H1 (cell line): ENCODE results near the gene MYO9A. TPM values are rescaled to one million over a fixed set of nuclear protein-coding genes. Genes with fewer than 3 reads are reported as not detected.

Experiments used
- CTCF ChIA-PET: fragments of 300-600 bp; sonication (Branson Sonifier 250); formaldehyde crosslinking; loops from one replicate; lab custom pipeline; 2021; ENCODE audit not compliant: partially characterized antibody; lab: Charles Lee
- POLR2A ChIA-PET: fragments of 300-600 bp; sonication (Branson Sonifier 250); formaldehyde crosslinking; loops from one replicate; lab custom pipeline; 2021; ENCODE audit warnings: inconsistent platforms; ENCODE audit not compliant: partially characterized antibody; lab: Charles Lee
- DNase-seq, 2 experiments: peaks; one replicate each; pipeline versions ENCODE4 v3.0.0 to v3.0.0-alpha.2; 2010 to 2022; ENCODE audit warnings: low spot score in 2 of 2, low read depth in 1 of 2, mixed read lengths in 1 of 2
- FAIRE-seq: peaks from 2 replicates; lab custom pipeline; 2011; peaks lifted over from hg19 to GRCh38; lab: Jason Lieb, UNC
- H2AFZ ChIP-seq: 2 replicates; pipeline ENCODE4 v1.8.1; 2012; ENCODE audit warnings: low read length, inconsistent platforms
- H2AK5ac ChIP-seq: 2 replicates; pipeline ENCODE4 v1.6.1; 2013; ENCODE audit warnings: low read depth, low read length
- H2BK120ac ChIP-seq: replicated peaks from 2 replicates; pipeline ENCODE3; 2013; ENCODE audit warnings: low read depth, low read length, inconsistent platforms
- H2BK12ac ChIP-seq: 2 replicates; pipeline ENCODE4 v1.6.1; 2013; ENCODE audit warnings: low read depth, low read length
- H2BK15ac ChIP-seq: 2 replicates; pipeline ENCODE4 v1.6.1; 2013; ENCODE audit warnings: low read length
- H2BK20ac ChIP-seq: 2 replicates; pipeline ENCODE4 v1.6.1; 2013; ENCODE audit warnings: low read length
- H2BK5ac ChIP-seq: 2 replicates; pipeline ENCODE4 v1.6.1; 2013; ENCODE audit warnings: low read depth, low read length
- H3K14ac ChIP-seq: 2 replicates; pipeline ENCODE4 v1.6.1; 2013; ENCODE audit warnings: inconsistent platforms; ENCODE audit not compliant: insufficient read length
- H3K18ac ChIP-seq: 2 replicates; pipeline ENCODE4 v1.6.1; 2013; ENCODE audit warnings: low read length; ENCODE audit errors: extremely low read depth
- H3K23ac ChIP-seq: 2 replicates; pipeline ENCODE4 v1.6.1; 2013; ENCODE audit warnings: inconsistent platforms; ENCODE audit not compliant: insufficient read length
- H3K23me2 ChIP-seq: 2 replicates; pipeline ENCODE4 v1.6.1; 2013; ENCODE audit warnings: low read depth, low read length
- H3K27ac ChIP-seq: 2 replicates; pipeline ENCODE4 v1.6.1; 2011; ENCODE audit warnings: low read depth, low read length, inconsistent platforms
- H3K27me3 ChIP-seq, 4 experiments: replicated peaks in 1 of 4; 1 replicate in 1 of 4; 2 replicates in 3 of 4; pipeline versions ENCODE4 v1.6.1 to v1.8.1; 2011 to 2013; ENCODE audit warnings: low read length in 3 of 4, mild to moderate bottlenecking in 3 of 4, inconsistent platforms in 2 of 4, mixed read lengths in 2 of 4, moderate library complexity in 1 of 4; ENCODE audit not compliant: control insufficient read depth in 3 of 4, insufficient read depth in 3 of 4; ENCODE audit errors: extremely low read depth in 1 of 4
- H3K36me3 ChIP-seq, 4 experiments: 2 replicates each; pipeline versions ENCODE4 v1.6.1 to v1.8.1; 2011 to 2013; ENCODE audit warnings: mild to moderate bottlenecking in 4 of 4, low read length in 3 of 4, moderate library complexity in 2 of 4, control low read depth in 1 of 4, inconsistent platforms in 1 of 4; ENCODE audit not compliant: insufficient read depth in 4 of 4, control insufficient read depth in 2 of 4
- H3K4ac ChIP-seq: replicated peaks from 2 replicates; pipeline ENCODE3; 2013; ENCODE audit warnings: low read length, low read depth, mixed read lengths, inconsistent platforms; ENCODE audit not compliant: insufficient read length
- H3K4me1 ChIP-seq, 4 experiments: replicated peaks in 1 of 4; 1 replicate in 1 of 4; 2 replicates in 3 of 4; pipeline versions ENCODE4 v1.6.1 to v1.8.1; 2011 to 2013; ENCODE audit warnings: low read length in 3 of 4, inconsistent platforms in 2 of 4, mixed read lengths in 1 of 4; ENCODE audit not compliant: insufficient read depth in 4 of 4, control insufficient read depth in 3 of 4
- H3K4me2 ChIP-seq, 2 experiments: 2 replicates each; pipeline versions ENCODE4 v1.6.1 to v1.8.1; 2011 to 2013; ENCODE audit warnings: low read depth in 2 of 2, low read length in 2 of 2, control low read depth in 1 of 2, inconsistent platforms in 1 of 2, mild to moderate bottlenecking in 1 of 2; ENCODE audit not compliant: insufficient read depth in 1 of 2
- H3K4me3 ChIP-seq, 4 experiments: fragments of 200-600, 300-600 bp in 1 of 4; sonication (generic), shearing (Covaris generic), sonication (Bioruptor Twin) in 1 of 4; 2 replicates each; pipeline versions ENCODE4 v1.5.1 to v1.8.1; 2011 to 2016; ENCODE audit warnings: low read length in 4 of 4, low read depth in 3 of 4, control low read depth in 2 of 4, inconsistent platforms in 2 of 4, mild to moderate bottlenecking in 2 of 4, mixed read lengths in 1 of 4, moderate library complexity in 1 of 4; ENCODE audit not compliant: insufficient read depth in 2 of 4; ENCODE audit errors: extremely low read depth in 1 of 4
- H3K56ac ChIP-seq: replicated peaks from 2 replicates; pipeline ENCODE3; 2013; ENCODE audit warnings: low read depth, mild to moderate bottlenecking, mixed read lengths, low read length, inconsistent platforms; ENCODE audit not compliant: insufficient read length
- H3K79me1 ChIP-seq: 2 replicates; pipeline ENCODE4 v1.6.1; 2013; ENCODE audit warnings: low read depth, low read length, control low read depth
- H3K79me2 ChIP-seq, 2 experiments: 2 replicates each; pipeline versions ENCODE4 v1.6.1 to v1.8.1; 2012 to 2013; ENCODE audit warnings: low read length in 2 of 2, mild to moderate bottlenecking in 2 of 2, inconsistent platforms in 1 of 2; ENCODE audit not compliant: insufficient read depth in 2 of 2, control insufficient read depth in 1 of 2
- H3K9ac ChIP-seq, 4 experiments: replicated peaks in 1 of 4; 1 replicate in 1 of 4; 2 replicates in 3 of 4; pipeline versions ENCODE4 v1.6.1 to v1.8.1; 2011 to 2013; ENCODE audit warnings: low read depth in 3 of 4, low read length in 3 of 4, control low read depth in 2 of 4, mild to moderate bottlenecking in 2 of 4, moderate library complexity in 2 of 4, inconsistent platforms in 1 of 4; ENCODE audit errors: extremely low read depth in 1 of 4
- H3K9me3 ChIP-seq, 2 experiments: 2 replicates each; pipeline versions ENCODE4 v1.6.1 to v1.8.1; 2012 to 2013; ENCODE audit warnings: mild to moderate bottlenecking in 2 of 2, moderate library complexity in 2 of 2, control low read depth in 1 of 2, inconsistent platforms in 1 of 2, low read depth in 1 of 2, low read length in 1 of 2, mixed read lengths in 1 of 2; ENCODE audit not compliant: insufficient read depth in 2 of 2
- H4K20me1 ChIP-seq, 2 experiments: replicated peaks in 1 of 2; 2 replicates each; pipeline versions ENCODE3 to v1.8.1; 2011 to 2013; ENCODE audit warnings: inconsistent platforms in 2 of 2, low read length in 2 of 2, mild to moderate bottlenecking in 1 of 2; ENCODE audit not compliant: insufficient read depth in 2 of 2, control insufficient read depth in 1 of 2
- H4K5ac ChIP-seq: 2 replicates; pipeline ENCODE4 v1.6.1; 2013; ENCODE audit warnings: low read length, low read depth, mixed read lengths, inconsistent platforms; ENCODE audit not compliant: insufficient read length
- H4K8ac ChIP-seq: 2 replicates; pipeline ENCODE4 v1.8.0; 2013; ENCODE audit warnings: mild to moderate bottlenecking, moderate library complexity, low read length, inconsistent platforms; ENCODE audit not compliant: insufficient read depth; ENCODE audit errors: extremely low read depth
- H4K91ac ChIP-seq: replicated peaks from 2 replicates; pipeline ENCODE3; 2013; ENCODE audit warnings: low read length, mixed read lengths, inconsistent platforms; ENCODE audit not compliant: insufficient read length
- BACH1 ChIP-seq: IDR thresholded peaks from 2 replicates; pipeline ENCODE4 v1.6.1; 2012; ENCODE audit warnings: low read length, improper control_type of control experiment
- RBBP5 ChIP-seq: IDR thresholded peaks from 2 replicates; pipeline ENCODE4 v1.7.1; 2012; ENCODE audit warnings: low read depth, mild to moderate bottlenecking, inconsistent platforms, low read length, moderate library complexity, borderline replicate concordance
- RNF2 ChIP-seq: fragments of 200-900, 300-1000 bp; sonication (generic); IDR thresholded peaks from 2 replicates; pipeline ENCODE4 v1.7.1; 2016; ENCODE audit warnings: borderline replicate concordance, low read depth, mild to moderate bottlenecking, antibody characterized with exemption, low read length; ENCODE audit not compliant: poor library complexity, severe bottlenecking; ENCODE audit errors: missing control alignments
- SIN3A ChIP-seq, 2 experiments: IDR thresholded peaks in 1 of 2; conservative IDR thresholded peaks in 1 of 2; 2 replicates each; pipeline ENCODE4 v1.6.1; 2011 to 2012; ENCODE audit warnings: low read length in 2 of 2, improper control_type of control experiment in 1 of 2, low read depth in 1 of 2, mild to moderate bottlenecking in 1 of 2
- TAF1 ChIP-seq: IDR thresholded peaks from 2 replicates; pipeline ENCODE4 v1.6.1; 2011; ENCODE audit warnings: mild to moderate bottlenecking, low read depth, low read length
- TBP ChIP-seq: IDR thresholded peaks from 2 replicates; pipeline ENCODE4 v1.6.1; 2011; ENCODE audit warnings: low read depth, low read length, improper control_type of control experiment
- WGBS, 2 experiments: shearing (Covaris generic) in 1 of 2; methylation state at CpG; one replicate each; pipeline versions ENCODE4 v1.1.6 to v1.1.7; 2013 to 2015; ENCODE audit warnings: low lambda C conversion rate in 2 of 2, mixed read lengths in 2 of 2, inconsistent platforms in 1 of 2, low coverage in 1 of 2, missing lambda C conversion rate in 1 of 2; ENCODE audit not compliant: insufficient replicate concordance in 2 of 2, insufficient coverage in 1 of 2, insufficient read length in 1 of 2; ENCODE audit errors: extremely low coverage in 1 of 2, missing lambda C conversion rate in 1 of 2; 5-methylcytosine and 5-hydroxymethylcytosine counted together
- polyA plus RNA-seq, 7 experiments: library from polyadenylated mRNA; depleted of rRNA in 3 of 7; stranded (reverse) in 5 of 7; unstranded in 2 of 7; fragments of >200 nt in 5 of 7; fragments of 200-250 nt in 2 of 7; gene quantifications; 1 replicate in 5 of 7; 2 replicates in 1 of 7; 4 replicates in 1 of 7; pipeline versions ENCODE4 v1.2.1 to v1.2.3, GENCODE V29; 2011 to 2013; ENCODE audit warnings: missing spikeins in 2 of 7, mixed read lengths in 2 of 7
- total RNA-seq: library from RNA; stranded (reverse); fragmentation: NEBNext Ultra II Directional; extraction: Animal tissue kit (Norgen Biotek cat#: 25700); gene quantifications from 2 replicates; pipeline ENCODE4 v1.2.1, GENCODE V29; 2021

The MYO9A gene
- total and polyA plus RNA-seq, 2 of the 8 experiments (the other 6 are each of a cell fraction or from before 2014, with no cell fraction given), result 3.9 to 26.0 TPM

GRCh38 chr15:72131922-72132321, 14.0 kb upstream of the MYO9A start:
- H4K20me1 ChIP-seq, result no peaks in the 10 kb centered on the region
- H3K23ac ChIP-seq, result no peak overlapping the region
- no peak for TF ChIP-seq BACH1
- TF ChIP-seq TBP, result no peak
- TF ChIP-seq RNF2, result no peak
- TF ChIP-seq SIN3A (conservative IDR thresholded peaks at IDR 0.05 in 1 of 2, IDR thresholded peaks at IDR 0.05 in 1 of 2; ENCODE audit: low read depth in 1 of 2, low read length in 2 of 2), result no peak
- no peak for TF ChIP-seq TAF1
- TF ChIP-seq RBBP5, result no peak
- H2BK5ac ChIP-seq, result no peak overlapping the region
- no peaks in the 10 kb centered on the region for H3K4me1 ChIP-seq
- DNase-seq (no peak), FAIRE-seq (no peak)
- no peak overlapping the region for H3K4me2 ChIP-seq
- H3K4ac ChIP-seq, result no peak overlapping the region
- H4K5ac ChIP-seq, result no peak overlapping the region
- no peak overlapping the region for H2BK15ac ChIP-seq
- no peaks in the 10 kb centered on the region for H3K23me2 ChIP-seq
- no peaks in the 10 kb centered on the region for H3K79me1 ChIP-seq
- no peak overlapping the region for H4K8ac ChIP-seq
- no peak overlapping the region for H2BK120ac ChIP-seq
- H3K18ac ChIP-seq, result no peak overlapping the region
- H3K4me3 ChIP-seq, result no peak overlapping the region
- H4K91ac ChIP-seq, result no peak overlapping the region
- ChIA-PET CTCF (no interaction called here), POLR2A (no interaction called here)
- H3K36me3 ChIP-seq, result no peaks in the 10 kb centered on the region
- H3K14ac ChIP-seq, result no peak overlapping the region
- no peaks in the 10 kb centered on the region for H3K27me3 ChIP-seq
- no peak overlapping the region for H2BK20ac ChIP-seq
- no peak overlapping the region for H3K9ac ChIP-seq
- no peaks in the 10 kb centered on the region for H3K9me3 ChIP-seq
- H3K79me2 ChIP-seq, result no peaks in the 10 kb centered on the region
- H2AK5ac ChIP-seq, result no peak overlapping the region
- H2BK12ac ChIP-seq, result no peak overlapping the region
- WGBS, 2 experiments, result 78% methylated on average over 3 of the region's 3 CpGs; no CpG with 5 or more reads in 1 of the 2 experiments
- H3K56ac ChIP-seq, result no peak overlapping the region
- no peak overlapping the region for H3K27ac ChIP-seq
- H2AFZ ChIP-seq, result no peak overlapping the region
